IPS DF 19.7 (cell line): ENCODE results near the gene ZNF557.
A peak's percentile ranks its signal among the peaks of the same experiment; 100 is the strongest.
"Not testable (repeated sequence)": the region's sequence is repeated elsewhere in the genome, so short reads cannot be mapped to it uniquely, and the experiment has no call there.

Source experiments
- DNase-seq: peaks from one replicate; pipeline ENCODE4 v3.0.0-alpha.2; 2013; ENCODE audit warnings: low read depth, low spot score

ZNF557 gene

DNA sequence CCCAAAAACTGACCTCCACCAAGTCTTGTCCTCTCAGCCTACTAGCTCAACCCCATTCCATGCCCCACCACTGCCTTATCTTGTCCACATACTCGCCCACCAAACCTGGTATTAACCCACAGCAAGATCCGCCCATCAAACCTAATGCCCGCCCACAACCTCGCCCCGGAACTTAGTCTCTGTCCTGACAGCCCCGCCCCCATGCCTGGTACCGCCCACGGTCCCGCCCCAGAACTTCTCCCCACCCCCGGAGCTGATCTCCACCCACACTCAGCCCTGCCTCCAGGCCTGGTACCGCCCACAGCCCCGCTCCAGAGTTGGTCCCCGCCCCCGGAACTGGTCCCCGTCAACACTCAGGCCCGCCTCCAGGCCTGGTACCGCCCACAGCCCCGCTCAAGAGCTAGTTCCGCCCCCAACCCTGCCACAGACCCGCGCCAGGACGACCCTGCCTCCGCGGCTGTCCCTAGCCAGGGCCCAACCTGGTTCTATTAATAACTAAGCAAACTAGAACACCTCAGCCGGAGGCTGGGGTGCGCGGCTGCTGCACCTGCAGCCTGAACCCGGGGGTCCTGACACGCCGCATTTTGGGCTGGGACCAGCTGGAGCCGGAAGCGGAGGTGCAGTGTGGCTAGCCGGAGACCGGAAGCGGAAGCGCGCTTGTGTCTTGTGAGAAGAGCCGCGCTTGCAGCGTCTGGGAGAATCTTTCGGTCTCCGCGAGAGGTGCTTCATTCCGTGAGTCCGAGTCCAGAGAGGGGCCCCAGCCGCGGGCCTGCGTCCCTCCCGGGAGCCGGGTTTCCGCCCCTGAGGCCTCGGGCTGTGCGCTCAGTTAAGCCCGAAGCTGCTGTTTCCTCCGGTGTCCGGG lies at the start of gene ZNF557:
TSS of gene ZNF557 (plus strand) at position 662 of the 862 bp plus-strand sequence. CDS start 5,372 bp downstream, outside the sequence.
- peak; percentile 70 for DNase-seq

DNA sequence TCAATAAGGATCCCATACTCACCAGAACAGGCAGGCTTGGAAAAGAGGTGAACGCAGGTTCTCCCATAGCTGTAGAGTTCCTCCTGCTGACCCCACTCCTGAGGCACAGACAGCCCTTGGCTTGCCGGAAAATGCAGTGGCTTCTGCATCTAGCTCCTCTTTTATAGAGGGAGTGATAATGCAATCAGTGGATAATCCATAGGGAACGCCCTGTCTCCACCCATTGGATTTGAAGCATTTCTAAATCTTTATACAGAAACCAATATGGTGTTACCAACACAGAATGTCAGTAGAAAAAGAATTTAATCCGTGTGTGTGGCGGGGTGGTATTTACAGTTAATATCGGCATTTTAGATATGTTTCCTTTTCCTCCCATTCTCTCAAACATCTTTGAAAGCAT lies 48.2 kb upstream of the ZNF557 start, which contains the start of gene MBD3L2B:
TSS of gene MBD3L2B (minus strand) at position 101 of the 400 bp plus-strand sequence. CDS start at position 67, 34 bp downstream.
- not testable (repeated sequence) for DNase-seq

DNA sequence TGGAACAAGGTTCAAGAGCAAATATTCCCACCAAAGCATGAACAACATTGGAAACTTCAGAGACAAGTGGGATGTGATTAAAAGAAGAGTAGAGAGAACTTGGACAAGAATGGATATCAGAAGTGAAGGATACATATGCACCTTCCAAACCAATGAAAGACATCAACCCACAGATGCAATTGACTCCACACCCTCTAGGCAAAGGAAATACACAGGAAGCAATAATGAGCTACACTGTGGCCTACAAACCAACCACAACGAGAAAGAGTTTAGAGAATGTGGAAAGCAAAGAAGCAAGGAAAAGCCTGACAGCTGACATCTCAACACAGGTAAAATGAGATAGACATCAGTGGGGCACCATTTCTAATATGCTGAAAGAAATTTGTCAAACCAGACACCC lies 40.7 kb upstream of the ZNF557 start:
- DNase-seq = not testable (repeated sequence)

DNA sequence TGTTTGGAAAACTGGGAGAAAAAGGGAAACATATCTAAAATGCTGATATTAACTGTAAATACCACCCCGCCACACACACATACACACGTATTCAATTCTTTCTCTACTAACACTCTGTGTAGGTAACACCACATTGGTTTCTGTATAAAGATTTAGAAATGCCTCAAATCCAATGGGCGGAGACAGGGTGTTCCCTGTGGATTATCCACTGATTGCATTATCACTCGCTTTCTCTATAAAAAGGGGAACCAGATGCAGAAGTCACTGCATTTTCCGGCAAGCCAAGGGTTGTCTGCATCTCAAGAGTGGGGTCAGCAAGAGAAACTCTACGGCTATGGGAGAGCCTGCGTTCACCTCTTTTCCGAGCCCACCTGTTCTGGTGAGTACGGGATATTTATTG lies 39.2 kb upstream of the ZNF557 start, which contains the start of gene MBD3L5:
TSS of gene MBD3L5 (plus strand) at position 301 of the 400 bp plus-strand sequence. CDS start at position 335, 34 bp downstream.
- DNase-seq = not testable (repeated sequence)

DNA sequence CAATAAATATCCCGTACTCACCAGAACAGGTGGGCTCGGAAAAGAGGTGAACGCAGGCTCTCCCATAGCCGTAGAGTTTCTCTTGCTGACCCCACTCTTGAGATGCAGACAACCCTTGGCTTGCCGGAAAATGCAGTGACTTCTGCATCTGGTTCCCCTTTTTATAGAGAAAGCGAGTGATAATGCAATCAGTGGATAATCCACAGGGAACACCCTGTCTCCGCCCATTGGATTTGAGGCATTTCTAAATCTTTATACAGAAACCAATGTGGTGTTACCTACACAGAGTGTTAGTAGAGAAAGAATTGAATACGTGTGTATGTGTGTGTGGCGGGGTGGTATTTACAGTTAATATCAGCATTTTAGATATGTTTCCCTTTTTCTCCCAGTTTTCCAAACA lies 29.4 kb upstream of the ZNF557 start, which contains the start of gene MBD3L4:
TSS of gene MBD3L4 (minus strand) at position 101 of the 400 bp plus-strand sequence. CDS start at position 66, 35 bp downstream.
- not testable (repeated sequence) for DNase-seq

DNA sequence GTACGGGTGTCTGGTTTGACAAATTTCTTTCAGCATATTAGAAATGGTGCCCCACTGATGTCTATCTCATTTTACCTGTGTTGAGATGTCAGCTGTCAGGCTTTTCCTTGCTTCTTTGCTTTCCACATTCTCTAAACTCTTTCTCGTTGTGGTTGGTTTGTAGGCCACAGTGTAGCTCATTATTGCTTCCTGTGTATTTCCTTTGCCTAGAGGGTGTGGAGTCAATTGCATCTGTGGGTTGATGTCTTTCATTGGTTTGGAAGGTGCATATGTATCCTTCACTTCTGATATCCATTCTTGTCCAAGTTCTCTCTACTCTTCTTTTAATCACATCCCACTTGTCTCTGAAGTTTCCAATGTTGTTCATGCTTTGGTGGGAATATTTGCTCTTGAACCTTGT lies 27.9 kb upstream of the ZNF557 start:
- not testable (repeated sequence) for DNase-seq

DNA sequence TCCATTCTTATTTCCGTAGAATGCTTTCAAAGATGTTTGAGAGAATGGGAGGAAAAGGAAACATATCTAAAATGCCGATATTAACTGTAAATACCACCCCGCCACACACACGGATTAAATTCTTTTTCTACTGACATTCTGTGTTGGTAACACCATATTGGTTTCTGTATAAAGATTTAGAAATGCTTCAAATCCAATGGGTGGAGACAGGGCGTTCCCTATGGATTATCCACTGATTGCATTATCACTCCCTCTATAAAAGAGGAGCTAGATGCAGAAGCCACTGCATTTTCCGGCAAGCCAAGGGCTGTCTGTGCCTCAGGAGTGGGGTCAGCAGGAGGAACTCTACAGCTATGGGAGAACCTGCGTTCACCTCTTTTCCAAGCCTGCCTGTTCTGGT lies 20.5 kb upstream of the ZNF557 start, which contains the start of gene MBD3L2:
TSS of gene MBD3L2 (plus strand) at position 301 of the 400 bp plus-strand sequence. CDS start at position 354, 53 bp downstream.
- not testable (repeated sequence) for DNase-seq

DNA sequence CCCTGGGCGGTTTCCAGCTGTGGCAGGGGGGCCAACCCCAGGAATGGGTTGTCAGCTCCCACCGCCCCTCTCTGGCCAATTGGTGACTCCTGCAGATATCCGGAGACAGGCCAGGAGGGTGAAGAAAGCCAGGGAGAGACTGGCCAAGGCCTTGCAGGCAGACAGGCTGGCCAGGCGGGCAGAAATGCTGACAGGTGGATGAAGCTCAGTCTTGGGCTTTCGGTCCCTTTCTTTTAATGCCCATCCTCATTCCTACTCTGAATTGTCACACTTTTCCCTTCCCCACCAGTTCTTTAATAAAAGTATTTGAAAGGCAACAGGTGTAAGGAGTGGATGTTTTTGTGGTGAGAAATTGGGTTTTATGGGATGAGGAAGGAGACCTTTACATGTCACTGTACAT lies 18.1 kb upstream of the ZNF557 start:
- DNase-seq = not testable (repeated sequence)

DNA sequence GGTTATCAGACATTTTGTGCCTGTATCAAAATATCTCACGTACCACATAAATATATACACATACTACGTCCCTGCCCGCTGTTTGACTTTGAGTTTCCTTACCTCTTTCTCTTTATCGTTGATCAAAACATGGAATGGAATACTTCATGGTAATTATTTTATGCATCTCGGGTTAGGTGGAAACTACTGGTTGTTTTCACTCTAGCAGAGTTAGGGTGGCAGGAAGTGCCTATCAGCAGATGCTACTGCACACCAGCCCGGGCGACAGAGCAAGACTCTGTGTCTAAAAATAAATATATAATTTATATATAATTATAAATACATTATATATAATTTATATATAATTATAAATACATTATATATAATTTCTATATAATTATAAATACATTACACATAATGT lies 16.6 kb upstream of the ZNF557 start:
- DNase-seq = not testable (repeated sequence)

DNA sequence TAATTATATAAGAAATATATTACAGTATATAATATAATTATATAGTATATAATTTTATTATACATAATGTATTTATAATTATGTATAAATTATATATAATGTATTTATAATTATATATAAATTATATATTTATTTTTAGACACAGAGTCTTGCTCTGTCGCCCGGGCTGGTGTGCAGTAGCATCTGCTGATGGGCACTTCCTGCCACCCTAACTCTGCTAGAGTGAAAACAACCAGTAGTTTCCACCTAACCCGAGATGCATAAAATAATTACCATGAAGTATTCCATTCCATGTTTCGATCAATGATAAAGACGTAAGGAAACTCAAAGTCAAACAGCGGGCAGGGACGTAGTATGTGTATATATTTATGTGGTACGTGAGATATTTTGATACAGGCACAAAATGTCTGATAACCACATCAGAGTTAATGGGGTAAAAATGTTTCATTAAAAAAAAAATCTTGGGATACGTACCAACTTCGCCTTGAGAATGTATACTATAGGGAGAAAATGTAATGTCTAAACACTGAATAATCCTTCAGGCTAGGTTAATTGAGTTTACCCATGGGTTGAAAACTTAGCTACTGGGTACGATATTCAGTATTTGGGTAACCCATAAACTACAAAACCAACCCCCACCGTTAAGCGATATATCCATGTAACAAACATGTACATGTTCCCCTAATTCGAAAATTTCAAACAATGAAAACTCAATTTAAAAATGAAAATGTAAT lies 14.7 kb upstream of the ZNF557 start:
- DNase-seq = not testable (repeated sequence)

DNA sequence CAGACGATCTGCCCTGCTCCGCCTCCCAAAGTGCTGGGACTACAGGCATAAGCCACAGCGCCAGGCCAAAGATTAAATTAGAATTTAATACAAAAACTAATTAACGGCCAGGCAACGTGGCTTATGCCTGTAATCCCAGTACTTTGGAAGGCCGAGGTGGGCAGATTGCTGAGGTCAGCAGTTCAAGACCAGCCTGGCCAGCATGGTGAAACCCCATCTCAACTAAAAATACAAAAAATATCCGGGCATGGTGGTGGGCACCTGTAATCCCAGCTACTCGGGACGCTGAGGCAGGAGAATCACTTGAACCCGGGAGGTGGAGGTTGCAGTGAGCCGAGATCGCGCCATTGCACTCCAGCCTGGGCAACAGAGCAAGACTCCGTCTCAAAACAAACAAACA lies 13.8 kb upstream of the ZNF557 start:
- not testable (repeated sequence) for DNase-seq

DNA sequence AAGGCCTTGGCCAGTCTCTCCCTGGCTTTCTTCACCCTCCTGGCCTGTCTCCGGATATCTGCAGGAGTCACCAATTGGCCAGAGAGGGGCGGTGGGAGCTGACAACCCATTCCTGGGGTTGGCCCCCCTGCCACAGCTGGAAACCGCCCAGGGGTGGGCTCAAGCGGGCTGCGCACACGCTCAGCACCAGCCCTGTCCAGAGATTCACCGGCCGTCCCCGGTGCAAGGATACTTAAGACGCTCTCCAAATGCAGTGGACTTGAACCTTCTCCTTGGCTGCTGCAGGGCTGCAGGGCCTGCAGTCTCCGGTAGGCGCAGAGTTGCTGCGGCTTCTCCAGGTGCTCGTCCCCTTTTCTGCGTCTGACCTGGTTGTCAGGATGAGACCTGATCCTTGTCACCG lies 13.1 kb upstream of the ZNF557 start:
- not testable (repeated sequence) for DNase-seq

DNA sequence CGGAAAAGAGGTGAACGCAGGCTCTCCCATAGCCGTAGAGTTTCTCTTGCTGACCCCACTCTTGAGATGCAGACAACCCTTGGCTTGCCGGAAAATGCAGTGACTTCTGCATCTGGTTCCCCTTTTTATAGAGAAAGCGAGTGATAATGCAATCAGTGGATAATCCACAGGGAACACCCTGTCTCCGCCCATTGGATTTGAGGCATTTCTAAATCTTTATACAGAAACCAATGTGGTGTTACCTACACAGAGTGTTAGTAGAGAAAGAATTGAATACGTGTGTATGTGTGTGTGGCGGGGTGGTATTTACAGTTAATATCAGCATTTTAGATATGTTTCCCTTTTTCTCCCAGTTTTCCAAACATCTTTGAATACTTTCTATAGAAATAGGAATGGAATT lies 10.9 kb upstream of the ZNF557 start, which contains the start of gene MBD3L3:
TSS of gene MBD3L3 (minus strand) at position 101 of the 400 bp plus-strand sequence. CDS start at position 30, 71 bp downstream.
- not testable (repeated sequence) for DNase-seq

DNA sequence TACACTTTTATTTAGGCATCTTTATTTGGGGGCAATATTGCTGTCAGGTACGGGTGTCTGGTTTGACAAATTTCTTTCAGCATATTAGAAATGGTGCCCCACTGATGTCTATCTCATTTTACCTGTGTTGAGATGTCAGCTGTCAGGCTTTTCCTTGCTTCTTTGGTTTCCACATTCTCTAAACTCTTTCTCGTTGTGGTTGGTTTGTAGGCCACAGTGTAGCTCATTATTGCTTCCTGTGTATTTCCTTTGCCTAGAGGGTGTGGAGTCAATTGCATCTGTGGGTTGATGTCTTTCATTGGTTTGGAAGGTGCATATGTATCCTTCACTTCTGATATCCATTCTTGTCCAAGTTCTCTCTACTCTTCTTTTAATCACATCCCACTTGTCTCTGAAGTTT lies 9.5 kb upstream of the ZNF557 start:
- DNase-seq = not testable (repeated sequence)

DNA sequence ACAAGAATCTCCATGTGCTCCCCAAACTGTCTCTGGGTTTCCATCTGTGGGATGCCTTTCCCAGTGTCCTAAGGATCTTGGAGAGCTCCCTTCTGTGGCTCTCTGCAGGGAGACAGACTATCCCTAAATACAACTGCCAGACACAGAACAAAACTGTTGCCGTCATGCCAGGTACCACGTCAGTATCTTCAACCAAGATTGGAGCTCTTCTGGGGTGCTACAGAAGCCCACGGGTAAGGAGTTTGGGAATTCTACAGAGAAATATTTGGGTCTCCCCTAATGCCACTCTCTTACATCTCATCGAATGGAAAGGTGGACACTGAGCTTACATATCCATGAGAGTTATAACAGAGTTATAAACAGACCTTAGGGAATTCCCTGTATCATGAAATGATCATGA lies 6.2 kb upstream of the ZNF557 start:
- no peak for DNase-seq

DNA sequence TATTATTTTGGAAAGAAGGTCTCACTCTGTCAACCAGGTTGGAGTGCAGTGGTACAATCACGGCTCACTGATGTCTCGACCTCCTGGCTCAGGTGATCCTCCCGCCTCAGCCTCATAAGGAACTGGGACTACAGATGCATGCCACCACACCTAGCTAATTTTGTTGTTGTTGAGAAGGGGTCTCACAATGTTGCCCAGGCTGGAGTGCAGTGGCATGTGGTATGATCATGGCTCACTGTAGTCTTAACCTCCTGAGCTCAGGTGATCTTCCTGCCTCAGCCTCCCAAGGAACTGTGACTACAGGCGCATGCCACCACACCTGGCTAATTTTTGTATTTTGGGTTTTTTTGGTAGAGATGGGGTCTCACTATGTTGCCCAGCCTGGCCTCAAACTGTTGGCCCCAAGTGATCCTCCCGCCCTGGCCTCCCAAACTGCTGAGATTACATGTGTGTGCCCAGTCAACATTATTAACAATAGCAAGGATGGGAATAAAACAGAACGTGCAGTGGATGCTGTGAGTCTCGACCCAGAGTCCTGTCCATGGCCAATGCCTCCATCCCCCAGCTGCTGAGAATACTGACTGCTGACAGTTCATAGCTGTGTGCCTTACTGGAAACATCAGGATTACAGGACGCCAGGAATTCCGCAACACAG lies 5.6 kb upstream of the ZNF557 start:
- DNase-seq = no peak

DNA sequence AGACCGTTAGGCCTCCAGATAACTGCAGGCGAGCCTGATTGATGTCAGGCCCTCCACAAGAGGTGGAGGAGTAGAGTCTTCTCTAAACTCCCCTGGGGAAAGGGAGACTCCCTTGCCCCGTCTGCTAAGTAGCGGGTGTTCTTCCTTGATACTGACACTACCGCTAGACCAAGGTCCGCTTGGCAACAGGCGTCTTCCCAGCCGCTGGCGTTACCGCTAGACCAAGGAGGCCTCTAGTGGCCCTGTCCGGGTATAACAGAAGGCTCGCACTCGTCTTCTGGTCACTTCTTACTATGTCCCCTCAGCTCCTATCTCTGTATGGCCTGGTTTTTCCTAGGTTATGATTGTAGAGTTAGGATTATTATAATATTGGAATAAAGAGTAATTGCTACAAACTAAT lies 2.4 kb upstream of the ZNF557 start:
- peak; percentile 25 for DNase-seq

DNA sequence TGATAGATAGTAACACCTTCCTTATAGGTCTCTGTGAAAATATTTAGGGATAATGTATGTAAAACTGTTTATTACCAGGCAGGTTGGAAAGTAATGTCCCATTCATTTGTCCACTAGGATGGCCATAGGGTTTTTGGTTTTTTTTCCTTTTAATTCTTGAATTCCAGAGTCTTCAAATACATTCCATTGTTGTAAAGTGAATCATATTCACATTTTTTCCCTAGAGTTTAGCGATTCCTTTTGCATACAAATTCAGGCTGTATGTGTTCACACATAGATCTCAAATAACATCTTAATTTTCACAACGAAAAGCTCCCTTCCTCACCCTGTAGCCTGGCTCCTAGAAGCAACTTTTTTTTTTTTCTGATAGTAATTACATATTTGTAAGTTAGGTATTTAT lies 1.8 kb upstream of the ZNF557 start:
- no peak for DNase-seq

DNA sequence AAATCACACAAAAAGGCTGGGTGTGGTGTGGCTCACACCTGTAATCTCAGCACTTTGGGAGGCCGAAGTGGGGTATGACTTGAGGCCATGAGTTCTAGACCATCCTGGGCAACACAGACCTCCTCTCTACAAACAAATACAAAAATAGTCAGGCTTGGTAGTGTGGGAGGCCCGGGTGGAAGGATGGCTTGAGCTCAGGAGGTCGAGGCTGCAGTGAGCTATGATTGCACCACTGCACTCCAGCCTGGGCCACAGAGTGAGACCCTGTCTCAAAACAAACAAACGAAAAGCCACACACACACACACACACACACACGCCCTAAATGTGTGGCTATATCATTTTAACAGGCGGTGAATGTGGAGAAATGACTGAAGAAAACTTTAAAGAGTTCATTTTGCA lies 904 bp upstream of the ZNF557 start:
- DNase-seq = no peak

DNA sequence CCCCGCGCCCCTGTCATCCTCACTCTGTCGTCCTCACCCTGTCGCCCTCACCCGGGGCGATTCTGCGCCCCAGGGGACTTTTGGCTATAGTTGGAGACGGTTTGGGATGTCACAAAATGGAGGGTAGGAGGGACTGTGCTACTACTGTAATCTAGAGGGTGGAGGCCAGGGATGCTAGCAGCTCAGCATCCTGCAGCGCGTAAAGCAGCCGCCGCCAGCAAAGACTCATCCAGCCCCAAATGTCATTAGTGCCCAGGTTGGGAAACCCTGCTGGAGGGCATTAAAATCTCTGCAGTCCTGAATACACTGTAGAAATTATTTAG lies 362 bp downstream of the ZNF557 start:
- DNase-seq = no peak

DNA sequence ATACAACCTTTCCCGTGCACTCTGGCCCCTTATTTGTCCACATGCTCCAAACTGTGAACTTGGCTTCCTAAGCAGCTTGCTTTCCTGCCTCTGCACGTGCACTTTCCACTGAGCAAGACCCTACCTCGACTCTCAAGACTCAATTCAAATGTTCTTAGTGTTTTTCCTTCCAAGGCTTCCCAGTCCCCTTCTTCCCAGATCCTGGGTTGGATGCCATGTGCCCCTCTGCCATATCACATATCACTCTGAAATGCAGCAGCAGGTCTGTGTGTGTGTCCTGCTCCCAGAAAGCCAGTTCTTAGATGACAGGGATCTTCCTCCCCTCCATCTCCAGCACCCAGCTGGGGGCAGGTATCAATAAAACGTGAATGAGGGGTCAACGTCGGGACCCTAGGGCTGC lies 3.0 kb downstream of the ZNF557 start:
- DNase-seq = no peak
